Skin epidermis (tissue), 12 donors: ENCODE results near the gene SEMA3D.

ENCODE experiments used
- H3K27ac ChIP-seq, 21 experiments: fragments of 200-600 bp; sonication (generic) in 11 of 21; one replicate each; pipeline ENCODE4 v1.5.0; 2020; ENCODE audit warnings: mild to moderate bottlenecking in 3 of 21, inconsistent platforms in 2 of 21, moderate library complexity in 2 of 21
- H3K4me3 ChIP-seq, 7 experiments: fragments of 200-600 bp; sonication (generic) in 2 of 7; one replicate each; pipeline ENCODE4 v1.5.0; 2020; ENCODE audit warnings: inconsistent platforms in 2 of 7, mild to moderate bottlenecking in 2 of 7, moderate library complexity in 1 of 7

SEMA3D gene

GRCh38 chr7:85185424-85186082 lies 1.3 kb downstream of the SEMA3D start:
- Histone ChIP-seq H3K27ac (peak overlapping the region in 11 of 21 experiments; percentile 3 to 72 (median 50)), H3K4me3 (peak overlapping the region; percentile 19 to 57 (median 36))

- H3K27ac ChIP-seq: peak overlapping the region in 6 of 21 experiments; percentile 13 to 65 (median 36)
- peak overlapping the region in 6 of 7 experiments; percentile 29 to 57 (median 43) for H3K4me3 ChIP-seq
Measured at GRCh38 chr7:85184599-85185423, 2.0 kb downstream of the SEMA3D start.

- H3K27ac ChIP-seq: no peak overlapping the region
Measured at GRCh38 chr7:85183296-85183695, 3.6 kb downstream of the SEMA3D start.

GRCh38 chr7:85178531-85179298 lies 8.1 kb downstream of the SEMA3D start:
- Histone ChIP-seq H3K27ac (no peak overlapping the region), H3K4me3 (no peak overlapping the region)

More at GRCh38 chr7:85183296-85183695, 3.6 kb downstream of the SEMA3D start:
- H3K4me3 ChIP-seq: no peak overlapping the region

- Histone ChIP-seq H3K4me3 (no peak overlapping the region), H3K27ac (no peak overlapping the region)
Measured at GRCh38 chr7:85177316-85177715, 9.5 kb downstream of the SEMA3D start.

- Histone ChIP-seq H3K27ac (no peak overlapping the region), H3K4me3 (no peak overlapping the region)
Measured at GRCh38 chr7:85176197-85176596, 10.7 kb downstream of the SEMA3D start.

- H3K4me3 ChIP-seq: no peak overlapping the region
- no peak overlapping the region for H3K27ac ChIP-seq
Measured at GRCh38 chr7:85175217-85175616, 11.6 kb downstream of the SEMA3D start.

GRCh38 chr7:85172530-85172941 lies 14.3 kb downstream of the SEMA3D start:
- H3K4me3 ChIP-seq: no peak overlapping the region
- no peak overlapping the region for H3K27ac ChIP-seq

GRCh38 chr7:85167636-85168035 lies 19.2 kb downstream of the SEMA3D start:
- Histone ChIP-seq H3K27ac (no peak overlapping the region), H3K4me3 (no peak overlapping the region)

- H3K4me3 ChIP-seq: no peak overlapping the region
Measured at GRCh38 chr7:85165263-85165662, 21.6 kb downstream of the SEMA3D start.

GRCh38 chr7:85164376-85164775 lies 22.5 kb downstream of the SEMA3D start:
- H3K27ac ChIP-seq: no peak overlapping the region
- H3K4me3 ChIP-seq: no peak overlapping the region

More at GRCh38 chr7:85165263-85165662, 21.6 kb downstream of the SEMA3D start:
- no peak overlapping the region for H3K27ac ChIP-seq

GRCh38 chr7:85162721-85163120 lies 24.1 kb downstream of the SEMA3D start:
- H3K27ac ChIP-seq: peak overlapping the region in 1 of 21 experiments; percentile 39
- no peak overlapping the region for H3K4me3 ChIP-seq

GRCh38 chr7:85160223-85160622 lies 26.6 kb downstream of the SEMA3D start:
- Histone ChIP-seq H3K27ac (no peak overlapping the region), H3K4me3 (no peak overlapping the region)

GRCh38 chr7:85159003-85159402 lies 27.9 kb downstream of the SEMA3D start:
- no peak overlapping the region for H3K4me3 ChIP-seq
- H3K27ac ChIP-seq: no peak overlapping the region

GRCh38 chr7:85156661-85157208 lies 30.1 kb downstream of the SEMA3D start:
- no peak overlapping the region for H3K27ac ChIP-seq

GRCh38 chr7:85154282-85154937 lies 32.4 kb downstream of the SEMA3D start:
- H3K27ac ChIP-seq: no peak overlapping the region
- H3K4me3 ChIP-seq: no peak overlapping the region

More at GRCh38 chr7:85156661-85157208, 30.1 kb downstream of the SEMA3D start:
- no peak overlapping the region for H3K4me3 ChIP-seq

- H3K4me3 ChIP-seq: no peak overlapping the region
- H3K27ac ChIP-seq: no peak overlapping the region
Measured at GRCh38 chr7:85153715-85154114, 33.1 kb downstream of the SEMA3D start.

GRCh38 chr7:85150624-85151023 lies 36.2 kb downstream of the SEMA3D start:
- H3K4me3 ChIP-seq: no peak overlapping the region
- no peak overlapping the region for H3K27ac ChIP-seq

GRCh38 chr7:85144771-85145170 lies 42.1 kb downstream of the SEMA3D start:
- Histone ChIP-seq H3K27ac (no peak overlapping the region), H3K4me3 (no peak overlapping the region)
